RWPE2 (cell line): Measurements from ENCODE around the gene CCDC57.

Experiments used
- ATAC-seq: fragments of 200-7000 bp; cut with Tn5 transposase; 3 replicates; pipeline ENCODE4 v1.9.1; 2021; ENCODE audit warnings: low read depth
- DNase-seq: peaks from one replicate; pipeline ENCODE4 v3.0.0-alpha.2; 2020; ENCODE audit warnings: low spot score
- H3K27ac ChIP-seq: fragments of 450-650 bp; 2 replicates; pipeline ENCODE4 v1.5.1; 2017; ENCODE audit warnings: mild to moderate bottlenecking; ENCODE audit not compliant: poor library complexity, severe bottlenecking
- H3K27me3 ChIP-seq: fragments of 250-450 bp; sonication (Bioruptor Pico); 2 replicates; pipeline ENCODE4 v1.5.1; 2021; ENCODE audit warnings: mild to moderate bottlenecking, moderate library complexity; ENCODE audit not compliant: insufficient read depth, poor library complexity, severe bottlenecking
- H3K36me3 ChIP-seq: fragments of 250-450 bp; sonication (Bioruptor Pico); 2 replicates; pipeline ENCODE4 v1.5.1; 2020; ENCODE audit warnings: low read depth, mild to moderate bottlenecking, moderate library complexity
- H3K4me1 ChIP-seq: fragments of 250-450 bp; sonication (Bioruptor Pico); 2 replicates; pipeline ENCODE4 v1.5.1; 2021; ENCODE audit warnings: mild to moderate bottlenecking, moderate library complexity; ENCODE audit not compliant: insufficient read depth, poor library complexity, severe bottlenecking
- H3K4me3 ChIP-seq: fragments of 250-450 bp; sonication (Bioruptor Pico); 2 replicates; pipeline ENCODE4 v1.5.1; 2021; ENCODE audit warnings: mild to moderate bottlenecking, moderate library complexity; ENCODE audit not compliant: severe bottlenecking
- H3K9me3 ChIP-seq: fragments of 250-450 bp; sonication (Bioruptor Pico); 2 replicates; pipeline ENCODE4 v1.5.1; 2021; ENCODE audit warnings: mild to moderate bottlenecking, moderate library complexity; ENCODE audit not compliant: severe bottlenecking
- TF ChIP-seq, protein P1 (sequence below): fragments of 450-650 bp; IDR thresholded peaks from one replicate; pipeline ENCODE4 v1.5.1; 2017; ENCODE audit warnings: mild to moderate bottlenecking, moderate library complexity; ENCODE audit not compliant: poor library complexity, severe bottlenecking

Gene CCDC57

DNA sequence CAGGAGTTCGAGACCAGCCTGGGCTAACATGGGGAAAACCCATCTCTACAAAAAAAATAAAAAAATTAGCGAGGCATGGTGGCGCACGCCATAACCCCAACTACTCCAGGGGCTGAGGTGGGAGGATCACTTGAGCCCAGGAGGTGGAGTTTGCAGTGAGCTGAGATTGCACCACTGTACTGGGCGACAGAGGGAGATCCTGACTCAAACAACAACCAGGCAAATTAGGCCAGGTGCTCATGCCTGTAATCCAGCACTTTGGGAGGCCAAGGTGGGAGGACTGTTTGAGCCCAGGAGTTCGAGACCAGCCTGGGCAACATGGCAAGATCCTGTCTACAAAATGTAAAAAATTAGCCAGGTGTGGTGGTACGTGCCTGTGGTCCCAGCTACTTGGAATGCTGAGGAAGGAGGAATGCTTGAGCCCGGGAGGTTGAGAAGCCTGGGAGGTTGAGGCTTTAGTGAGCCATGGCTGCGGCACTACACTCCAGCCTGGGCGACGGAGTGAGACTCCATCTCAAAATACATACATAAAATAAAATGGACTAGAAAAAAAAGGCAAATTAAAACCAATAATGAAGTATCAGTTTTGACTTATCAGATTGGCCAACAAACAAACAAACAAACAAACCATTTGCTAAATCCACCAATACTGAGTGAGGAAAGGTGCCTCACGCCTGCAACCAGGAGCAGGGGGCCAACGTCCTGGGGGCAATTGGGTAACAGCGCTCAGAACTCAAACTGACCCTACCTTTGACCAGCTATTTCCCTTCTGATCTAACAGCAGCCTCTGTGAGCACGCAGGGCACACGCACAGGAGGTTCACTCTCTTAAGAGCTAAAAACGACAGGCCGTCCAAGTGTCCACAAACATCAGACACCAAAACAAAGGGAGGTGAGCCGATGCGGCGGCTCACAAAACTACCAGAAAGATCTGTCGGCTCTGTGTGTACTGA is 95.2 kb downstream of the CCDC57 start:
- H3K36me3 ChIP-seq: peaks cover 5% of the 10 kb centered on the region; the same call in 1 of the 2 replicates
- no peaks in the 10 kb centered on the region for H3K27me3 ChIP-seq
- no peak overlapping the region for H3K4me3 ChIP-seq
- TF ChIP-seq, protein P1, sequence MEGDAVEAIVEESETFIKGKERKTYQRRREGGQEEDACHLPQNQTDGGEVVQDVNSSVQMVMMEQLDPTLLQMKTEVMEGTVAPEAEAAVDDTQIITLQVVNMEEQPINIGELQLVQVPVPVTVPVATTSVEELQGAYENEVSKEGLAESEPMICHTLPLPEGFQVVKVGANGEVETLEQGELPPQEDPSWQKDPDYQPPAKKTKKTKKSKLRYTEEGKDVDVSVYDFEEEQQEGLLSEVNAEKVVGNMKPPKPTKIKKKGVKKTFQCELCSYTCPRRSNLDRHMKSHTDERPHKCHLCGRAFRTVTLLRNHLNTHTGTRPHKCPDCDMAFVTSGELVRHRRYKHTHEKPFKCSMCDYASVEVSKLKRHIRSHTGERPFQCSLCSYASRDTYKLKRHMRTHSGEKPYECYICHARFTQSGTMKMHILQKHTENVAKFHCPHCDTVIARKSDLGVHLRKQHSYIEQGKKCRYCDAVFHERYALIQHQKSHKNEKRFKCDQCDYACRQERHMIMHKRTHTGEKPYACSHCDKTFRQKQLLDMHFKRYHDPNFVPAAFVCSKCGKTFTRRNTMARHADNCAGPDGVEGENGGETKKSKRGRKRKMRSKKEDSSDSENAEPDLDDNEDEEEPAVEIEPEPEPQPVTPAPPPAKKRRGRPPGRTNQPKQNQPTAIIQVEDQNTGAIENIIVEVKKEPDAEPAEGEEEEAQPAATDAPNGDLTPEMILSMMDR: no peak
- no peaks in the 10 kb centered on the region for H3K9me3 ChIP-seq
- DNase-seq: no peak
- no peak overlapping the region for H3K27ac ChIP-seq
- H3K4me1 ChIP-seq: no peaks in the 10 kb centered on the region
- ATAC-seq: no peak

GRCh38 chr17:82116246-82116645 is 96.4 kb downstream of the CCDC57 start:
- Histone ChIP-seq H3K27ac (no peak overlapping the region), H3K4me1 (no peaks in the 10 kb centered on the region), H3K27me3 (no peaks in the 10 kb centered on the region), H3K36me3 (peaks cover 5% of the 10 kb centered on the region; the same call in 1 of the 2 replicates), H3K4me3 (no peak overlapping the region), H3K9me3 (no peaks in the 10 kb centered on the region)
- TF ChIP-seq, protein P1: no peak
- ATAC-seq (no peak), DNase-seq (no peak)

GRCh38 chr17:82114872-82115271 is 97.8 kb downstream of the CCDC57 start:
- no peaks in the 10 kb centered on the region for H3K9me3 ChIP-seq
- H3K4me1 ChIP-seq: peaks cover 9% of the 10 kb centered on the region
- TF ChIP-seq, protein P1: no peak
- H3K27ac ChIP-seq: no peak overlapping the region
- ATAC-seq (no peak), DNase-seq (no peak)
- H3K36me3 ChIP-seq: peaks cover 5% of the 10 kb centered on the region; the same call in 1 of the 2 replicates
- H3K4me3 ChIP-seq: no peak overlapping the region
- H3K27me3 ChIP-seq: no peaks in the 10 kb centered on the region

DNA sequence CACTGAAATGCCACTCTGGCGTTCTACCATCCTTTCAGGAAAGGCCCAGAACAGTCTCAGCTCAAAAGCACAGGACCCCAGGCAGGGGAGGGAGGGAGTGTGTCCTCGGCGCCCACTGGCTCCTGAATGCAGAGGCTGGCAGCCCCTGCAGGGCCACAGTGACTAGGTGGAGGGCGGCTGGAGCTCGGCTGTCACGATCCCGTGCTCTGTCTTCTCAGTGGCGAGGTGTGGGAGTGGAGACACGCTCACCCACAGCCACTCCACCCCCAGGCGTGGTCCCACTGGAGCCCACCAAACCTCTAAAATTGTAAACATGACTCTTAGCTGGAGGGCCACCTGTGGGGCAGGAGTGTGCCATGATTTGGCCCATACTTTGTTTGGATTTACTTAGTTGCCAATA is 98.2 kb downstream of the CCDC57 start:
- no peaks in the 10 kb centered on the region for H3K27me3 ChIP-seq
- ATAC-seq (no peak), DNase-seq (no peak)
- TF ChIP-seq, protein P1: no peak
- no peak overlapping the region for H3K27ac ChIP-seq
- no peak overlapping the region for H3K4me3 ChIP-seq
- no peaks in the 10 kb centered on the region for H3K9me3 ChIP-seq
- H3K4me1 ChIP-seq: peaks cover 9% of the 10 kb centered on the region
- H3K36me3 ChIP-seq: peaks cover 5% of the 10 kb centered on the region; the same call in 1 of the 2 replicates

DNA sequence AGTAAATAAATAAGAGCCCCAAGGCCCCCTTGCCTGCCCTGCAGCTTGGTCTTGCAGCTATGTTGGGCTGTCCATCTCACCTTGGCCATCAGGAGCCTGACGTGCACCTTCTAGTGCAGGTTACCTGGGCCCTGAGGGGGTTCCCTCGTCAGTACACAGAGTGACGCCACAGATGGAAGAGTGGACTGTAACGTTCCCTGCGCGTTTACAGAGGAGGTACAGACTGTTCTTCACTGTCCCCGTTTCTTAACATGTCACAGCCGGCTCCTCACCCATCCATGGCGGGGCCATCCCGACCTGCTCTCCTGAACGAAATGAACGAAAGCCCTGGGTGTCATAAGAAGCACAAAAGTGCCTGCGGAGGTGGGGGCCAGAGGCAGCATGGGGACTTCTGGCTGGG is 98.7 kb downstream of the CCDC57 start:
- Histone ChIP-seq H3K9me3 (no peaks in the 10 kb centered on the region), H3K4me3 (no peak overlapping the region), H3K27me3 (no peaks in the 10 kb centered on the region), H3K36me3 (peaks cover 5% of the 10 kb centered on the region; the same call in 1 of the 2 replicates), H3K4me1 (peaks cover 9% of the 10 kb centered on the region), H3K27ac (no peak overlapping the region)
- DNase-seq (no peak), ATAC-seq (no peak)
- TF ChIP-seq, protein P1: no peak
